KMS-11 (cell line): ENCODE results near the gene DNAJC22.
"Not testable (repeated sequence)": the region's sequence is repeated elsewhere in the genome, so short reads cannot be mapped to it uniquely, and the experiment has no call there.

ENCODE experiments used
- H2AFZ ChIP-seq: fragments of 200-600 bp; sonication (generic); 2 replicates; pipeline ENCODE4 v1.6.1; 2016; ENCODE audit warnings: antibody characterized with exemption, mixed run types, low read depth
- H3K27ac ChIP-seq: fragments of 200-600 bp; sonication (generic); 2 replicates; pipeline ENCODE4 v1.6.1; 2016; ENCODE audit warnings: mild to moderate bottlenecking, mixed run types
- H3K27me3 ChIP-seq: fragments of 200-600 bp; sonication (generic); 2 replicates; pipeline ENCODE4 v1.6.1; 2017; ENCODE audit warnings: mild to moderate bottlenecking, low read depth, mixed run types, moderate library complexity; ENCODE audit not compliant: insufficient read depth
- H3K36me3 ChIP-seq: fragments of 200-600 bp; sonication (generic); 2 replicates; pipeline ENCODE4 v1.6.1; 2017; ENCODE audit warnings: mild to moderate bottlenecking, mixed run types; ENCODE audit not compliant: insufficient read depth
- H3K4me1 ChIP-seq: fragments of 200-600 bp; sonication (generic); 2 replicates; pipeline ENCODE4 v1.6.1; 2016; ENCODE audit warnings: mild to moderate bottlenecking, low read depth, mixed run types; ENCODE audit not compliant: poor library complexity, severe bottlenecking
- H3K4me2 ChIP-seq: fragments of 200-600 bp; sonication (generic); 2 replicates; pipeline ENCODE4 v1.7.0; 2016; ENCODE audit warnings: mild to moderate bottlenecking, mixed run types
- H3K4me3 ChIP-seq: fragments of 200-600 bp; sonication (generic); IDR thresholded peaks from 2 replicates; pipeline ENCODE4 v1.6.1; 2017; ENCODE audit warnings: low read depth, low read length, mixed read lengths; ENCODE audit not compliant: insufficient read depth
- H3K79me2 ChIP-seq: fragments of 200-600 bp; sonication (generic); 2 replicates; pipeline ENCODE4 v1.6.1; 2016; ENCODE audit warnings: low read depth, mixed run types; ENCODE audit not compliant: insufficient read depth
- H3K9ac ChIP-seq: fragments of 200-600 bp; sonication (generic); 2 replicates; pipeline ENCODE4 v1.6.1; 2016; ENCODE audit warnings: mild to moderate bottlenecking, mixed run types
- H4K20me1 ChIP-seq: fragments of 200-600 bp; sonication (generic); 2 replicates; pipeline ENCODE4 v1.6.1; 2016; ENCODE audit warnings: mild to moderate bottlenecking, mixed run types; ENCODE audit not compliant: insufficient read depth
- TF ChIP-seq, protein P1 (sequence below): fragments of 200-600 bp; sonication (generic); conservative IDR thresholded peaks from 2 replicates; pipeline ENCODE4 v1.6.1; 2017; ENCODE audit warnings: low read depth, mild to moderate bottlenecking, antibody characterized with exemption, low read length, moderate library complexity, mixed read lengths

Gene DNAJC22

GRCh38 chr12:49304161-49304560 is 42.5 kb upstream of the DNAJC22 start:
- TF ChIP-seq, protein P1, sequence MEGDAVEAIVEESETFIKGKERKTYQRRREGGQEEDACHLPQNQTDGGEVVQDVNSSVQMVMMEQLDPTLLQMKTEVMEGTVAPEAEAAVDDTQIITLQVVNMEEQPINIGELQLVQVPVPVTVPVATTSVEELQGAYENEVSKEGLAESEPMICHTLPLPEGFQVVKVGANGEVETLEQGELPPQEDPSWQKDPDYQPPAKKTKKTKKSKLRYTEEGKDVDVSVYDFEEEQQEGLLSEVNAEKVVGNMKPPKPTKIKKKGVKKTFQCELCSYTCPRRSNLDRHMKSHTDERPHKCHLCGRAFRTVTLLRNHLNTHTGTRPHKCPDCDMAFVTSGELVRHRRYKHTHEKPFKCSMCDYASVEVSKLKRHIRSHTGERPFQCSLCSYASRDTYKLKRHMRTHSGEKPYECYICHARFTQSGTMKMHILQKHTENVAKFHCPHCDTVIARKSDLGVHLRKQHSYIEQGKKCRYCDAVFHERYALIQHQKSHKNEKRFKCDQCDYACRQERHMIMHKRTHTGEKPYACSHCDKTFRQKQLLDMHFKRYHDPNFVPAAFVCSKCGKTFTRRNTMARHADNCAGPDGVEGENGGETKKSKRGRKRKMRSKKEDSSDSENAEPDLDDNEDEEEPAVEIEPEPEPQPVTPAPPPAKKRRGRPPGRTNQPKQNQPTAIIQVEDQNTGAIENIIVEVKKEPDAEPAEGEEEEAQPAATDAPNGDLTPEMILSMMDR, result no peak
- Histone ChIP-seq H3K9ac (no peak overlapping the region), H3K27ac (no peak overlapping the region), H3K36me3 (no peaks in the 10 kb centered on the region), H3K27me3 (no peaks in the 10 kb centered on the region), H4K20me1 (no peaks in the 10 kb centered on the region), H3K4me1 (peaks cover 16% of the 10 kb centered on the region), H2AFZ (no peak overlapping the region), H3K79me2 (no peaks in the 10 kb centered on the region), H3K4me3 (no peak overlapping the region), H3K4me2 (no peak overlapping the region)

DNA sequence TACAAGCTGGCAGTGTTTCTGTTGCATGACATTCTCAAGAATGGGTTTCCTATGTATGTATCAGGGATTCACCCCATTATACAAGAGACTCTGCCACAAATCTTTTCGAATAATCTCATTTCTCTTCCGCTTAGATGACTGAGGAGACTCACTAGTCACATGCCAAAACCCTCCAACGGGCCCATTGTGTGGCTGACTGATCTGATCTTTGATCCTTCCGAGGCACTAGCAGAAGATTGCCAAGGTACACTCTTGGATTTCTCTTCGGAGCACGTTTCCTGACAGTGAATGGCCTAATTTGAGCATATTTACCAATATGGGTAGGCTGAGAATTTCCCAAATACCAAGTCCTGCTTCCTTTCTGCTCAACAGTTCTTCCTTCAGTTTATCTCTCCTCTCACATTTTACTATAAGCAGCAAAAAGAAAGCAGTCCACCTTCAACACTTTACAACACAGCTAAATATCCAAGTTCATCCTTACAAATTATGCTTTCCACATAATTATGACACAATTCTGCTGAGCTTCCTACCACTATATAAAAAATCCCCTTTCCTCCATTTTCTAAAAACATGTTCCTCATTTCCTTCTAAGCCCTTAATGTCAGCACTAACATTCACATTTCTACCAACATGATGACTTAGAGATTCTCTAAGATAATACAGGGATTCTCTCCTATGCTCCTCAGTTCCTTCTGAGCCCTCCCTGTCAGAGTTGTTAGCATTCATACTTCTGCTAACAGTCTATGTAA is 40.8 kb upstream of the DNAJC22 start:
- Histone ChIP-seq H3K36me3 (no peaks in the 10 kb centered on the region), H3K9ac (no peak overlapping the region), H4K20me1 (no peaks in the 10 kb centered on the region), H3K4me3 (no peak overlapping the region), H3K27me3 (no peaks in the 10 kb centered on the region), H3K79me2 (no peaks in the 10 kb centered on the region), H3K27ac (no peak overlapping the region), H2AFZ (no peak overlapping the region), H3K4me1 (peaks cover 16% of the 10 kb centered on the region), H3K4me2 (no peak overlapping the region)
- TF ChIP-seq, protein P1, result no peak

DNA sequence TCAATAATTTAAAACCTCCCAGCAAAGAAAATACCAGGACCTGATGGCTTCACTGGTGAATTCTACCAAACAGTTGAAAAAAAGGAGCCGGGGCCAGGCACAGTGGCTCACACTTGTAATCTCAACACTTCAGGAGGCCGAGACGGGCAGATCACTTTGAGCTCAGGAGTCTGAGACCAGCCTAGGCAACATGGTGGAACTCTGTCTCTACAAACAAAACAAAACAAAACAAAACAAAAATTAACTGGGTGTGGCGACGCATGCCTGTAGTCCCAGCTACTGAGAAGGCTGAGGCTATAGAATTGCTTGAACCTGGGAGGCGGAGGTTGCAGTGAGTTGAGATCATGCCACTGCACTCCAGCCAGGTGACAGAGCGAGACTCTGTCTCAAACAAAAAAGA is 37.3 kb upstream of the DNAJC22 start:
- H3K27ac ChIP-seq, result no peak overlapping the region
- no peaks in the 10 kb centered on the region for H3K27me3 ChIP-seq
- no peak overlapping the region for H2AFZ ChIP-seq
- H3K4me1 ChIP-seq, result peaks cover 16% of the 10 kb centered on the region
- H3K79me2 ChIP-seq, result no peaks in the 10 kb centered on the region
- H3K4me3 ChIP-seq, result no peak overlapping the region
- no peak overlapping the region for H3K4me2 ChIP-seq
- no peaks in the 10 kb centered on the region for H3K36me3 ChIP-seq
- no peaks in the 10 kb centered on the region for H4K20me1 ChIP-seq
- TF ChIP-seq, protein P1, result no peak
- no peak overlapping the region for H3K9ac ChIP-seq

GRCh38 chr12:49310451-49311000 is 36.2 kb upstream of the DNAJC22 start:
- peaks cover 16% of the 10 kb centered on the region for H3K4me1 ChIP-seq

DNA sequence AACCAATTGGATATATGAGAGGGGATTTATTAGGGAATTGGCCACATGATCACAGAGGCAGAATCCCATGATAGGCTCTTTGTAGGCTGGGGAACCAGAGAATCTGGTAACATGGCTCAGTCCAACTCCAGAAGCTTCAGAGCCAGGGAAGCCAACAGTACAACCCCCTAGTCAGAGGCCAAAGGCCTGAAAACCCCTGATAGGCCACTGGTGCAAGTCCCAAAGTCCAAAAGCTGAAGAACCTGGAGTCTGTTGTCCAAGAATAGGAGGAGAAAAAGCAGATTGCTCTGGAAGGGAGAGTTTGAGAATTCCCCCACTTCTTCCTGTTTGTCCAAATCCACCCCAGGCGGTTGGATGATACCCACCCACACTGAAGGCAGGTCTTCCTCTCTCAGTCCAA is 31.9 kb upstream of the DNAJC22 start:
- no peak overlapping the region for H3K27ac ChIP-seq
- no peaks in the 10 kb centered on the region for H3K27me3 ChIP-seq
- no peaks in the 10 kb centered on the region for H4K20me1 ChIP-seq
- H3K9ac ChIP-seq, result no peak overlapping the region
- no peak overlapping the region for H2AFZ ChIP-seq
- H3K4me1 ChIP-seq, result peaks cover 8% of the 10 kb centered on the region
- no peak overlapping the region for H3K4me2 ChIP-seq
- TF ChIP-seq, protein P1, result no peak
- no peak overlapping the region for H3K4me3 ChIP-seq
- H3K79me2 ChIP-seq, result no peaks in the 10 kb centered on the region
- no peaks in the 10 kb centered on the region for H3K36me3 ChIP-seq

More at GRCh38 chr12:49310451-49311000, 36.2 kb upstream of the DNAJC22 start:
- H2AFZ ChIP-seq, H4K20me1 ChIP-seq, H3K4me3 ChIP-seq, H3K4me2 ChIP-seq, H3K36me3 ChIP-seq, H3K27me3 ChIP-seq, H3K79me2 ChIP-seq, H3K9ac ChIP-seq, H3K27ac ChIP-seq: not testable (repeated sequence)

- not testable (repeated sequence) for H3K4me2 ChIP-seq, H3K4me3 ChIP-seq, H2AFZ ChIP-seq, H3K36me3 ChIP-seq, H3K9ac ChIP-seq, H3K79me2 ChIP-seq, H3K27ac ChIP-seq, H3K27me3 ChIP-seq, H4K20me1 ChIP-seq
- peaks cover 14% of the 10 kb centered on the region for H3K4me1 ChIP-seq
Observed at GRCh38 chr12:49317118-49317517, 29.6 kb upstream of the DNAJC22 start.

DNA sequence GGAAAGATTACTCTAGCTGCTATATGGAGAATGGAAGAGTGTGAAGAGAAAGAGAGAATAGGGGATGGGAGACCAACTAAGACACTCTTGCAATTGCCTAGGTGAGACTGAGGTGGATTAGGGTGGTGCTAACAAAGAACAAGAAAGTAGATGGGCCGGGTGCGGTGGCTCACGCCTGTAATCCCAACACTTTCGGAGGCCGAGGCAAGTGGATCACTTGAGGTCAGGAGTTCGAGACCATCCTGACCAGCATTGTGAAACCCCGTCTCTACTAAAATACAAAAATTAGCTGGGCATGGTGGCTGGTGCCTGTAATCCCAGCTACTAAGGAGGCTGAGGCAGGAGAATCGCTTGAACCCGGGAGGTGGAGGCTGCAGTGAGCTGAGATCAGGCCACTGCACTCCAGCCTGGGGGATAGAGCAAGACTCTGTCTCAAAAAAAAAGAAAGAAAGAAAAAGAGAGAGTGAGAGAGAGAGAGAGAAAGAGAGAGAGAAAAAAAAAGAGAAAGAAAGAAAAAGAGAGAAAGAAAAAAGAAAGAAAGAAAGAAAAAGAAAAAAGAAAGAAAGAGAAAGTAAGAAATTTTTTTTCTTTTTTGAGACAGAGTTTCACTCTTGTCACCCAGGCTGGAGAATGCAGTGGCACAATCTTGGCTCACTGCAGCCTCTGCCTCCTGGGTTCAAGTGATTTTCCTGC is 26.1 kb upstream of the DNAJC22 start:
- peaks cover 12% of the 10 kb centered on the region; the same call in 1 of the 2 replicates for H3K79me2 ChIP-seq
- H4K20me1 ChIP-seq, H3K9ac ChIP-seq, H3K27me3 ChIP-seq, H3K36me3 ChIP-seq, H3K4me3 ChIP-seq, H3K27ac ChIP-seq, H3K4me2 ChIP-seq, H2AFZ ChIP-seq: not testable (repeated sequence)
- H3K4me1 ChIP-seq, result peaks cover 28% of the 10 kb centered on the region
